Mesendoderm (in vitro differentiated cells): Measurements from ENCODE around the gene AP4M1.

Experiments
- DNase-seq: peaks from one replicate; pipeline ENCODE4 v3.0.0; 2013
- H2AK5ac ChIP-seq: 2 replicates; pipeline ENCODE4 v1.6.1; 2013; ENCODE audit warnings: low read length, inconsistent platforms
- H2BK120ac ChIP-seq: 2 replicates; pipeline ENCODE4 v1.6.1; 2013; ENCODE audit warnings: low read depth, mild to moderate bottlenecking, low read length, moderate library complexity, mixed read lengths
- H2BK15ac ChIP-seq: replicated peaks from 2 replicates; pipeline ENCODE4 v1.6.1; 2013; ENCODE audit warnings: low read depth, mild to moderate bottlenecking, moderate library complexity
- H2BK5ac ChIP-seq: 2 replicates; pipeline ENCODE4 v1.6.1; 2013; ENCODE audit warnings: low read length, inconsistent platforms
- H3K18ac ChIP-seq: 2 replicates; pipeline ENCODE4 v1.6.1; 2013; ENCODE audit warnings: mild to moderate bottlenecking, low read length, mixed read lengths
- H3K23ac ChIP-seq: one replicate; pipeline ENCODE4 v1.6.1; 2013; ENCODE audit warnings: low read length
- H3K27ac ChIP-seq: 2 replicates; pipeline ENCODE4 v1.5.1; 2013; ENCODE audit warnings: low read depth, mild to moderate bottlenecking, inconsistent platforms, low read length, moderate library complexity
- H3K27me3 ChIP-seq: 2 replicates; pipeline ENCODE4 v1.6.1; 2013; ENCODE audit warnings: low read length, control low read depth, mild to moderate bottlenecking, inconsistent platforms; ENCODE audit not compliant: insufficient read depth, poor library complexity
- H3K36me3 ChIP-seq: 2 replicates; pipeline ENCODE4 v1.6.1; 2013; ENCODE audit warnings: low read length, inconsistent platforms; ENCODE audit not compliant: control insufficient read depth, insufficient read depth
- H3K4ac ChIP-seq: one replicate; pipeline ENCODE4 v1.6.1; 2013; ENCODE audit warnings: low read depth, mild to moderate bottlenecking, low read length, moderate library complexity
- H3K4me1 ChIP-seq: 2 replicates; pipeline ENCODE4 v1.6.1; 2013; ENCODE audit warnings: low read depth, low read length, inconsistent platforms; ENCODE audit not compliant: control insufficient read depth
- H3K4me2 ChIP-seq: 2 replicates; pipeline ENCODE4 v1.6.1; 2013; ENCODE audit warnings: low read length
- H3K4me3 ChIP-seq: 2 replicates; pipeline ENCODE4 v1.5.1; 2013; ENCODE audit warnings: mild to moderate bottlenecking, low read length
- H3K56ac ChIP-seq: one replicate; pipeline ENCODE4 v1.6.1; 2013; ENCODE audit warnings: low read length
- H3K79me1 ChIP-seq: 2 replicates; pipeline ENCODE4 v1.6.1; 2013; ENCODE audit warnings: low read length, inconsistent platforms
- H3K79me2 ChIP-seq: 2 replicates; pipeline ENCODE4 v1.6.1; 2013; ENCODE audit warnings: mild to moderate bottlenecking, low read length; ENCODE audit not compliant: control insufficient read depth, insufficient read depth
- H3K9ac ChIP-seq: 2 replicates; pipeline ENCODE4 v1.6.1; 2013; ENCODE audit warnings: low read length, inconsistent platforms
- H4K5ac ChIP-seq: one replicate; pipeline ENCODE4 v1.6.1; 2013; ENCODE audit warnings: low read length
- H4K8ac ChIP-seq: one replicate; pipeline ENCODE4 v1.6.1; 2013; ENCODE audit warnings: low read depth, mild to moderate bottlenecking, control low read depth, low read length, moderate library complexity
- WGBS: extraction: QIAGEN DNeasy Blood & Tissue Kit; methylation state at CpG from one replicate; pipeline ENCODE4 v1.1.7; 2013; ENCODE audit warnings: low lambda C conversion rate, missing lambda C conversion rate; ENCODE audit not compliant: insufficient coverage; ENCODE audit errors: extremely low coverage; 5-methylcytosine and 5-hydroxymethylcytosine counted together

Gene AP4M1

DNA sequence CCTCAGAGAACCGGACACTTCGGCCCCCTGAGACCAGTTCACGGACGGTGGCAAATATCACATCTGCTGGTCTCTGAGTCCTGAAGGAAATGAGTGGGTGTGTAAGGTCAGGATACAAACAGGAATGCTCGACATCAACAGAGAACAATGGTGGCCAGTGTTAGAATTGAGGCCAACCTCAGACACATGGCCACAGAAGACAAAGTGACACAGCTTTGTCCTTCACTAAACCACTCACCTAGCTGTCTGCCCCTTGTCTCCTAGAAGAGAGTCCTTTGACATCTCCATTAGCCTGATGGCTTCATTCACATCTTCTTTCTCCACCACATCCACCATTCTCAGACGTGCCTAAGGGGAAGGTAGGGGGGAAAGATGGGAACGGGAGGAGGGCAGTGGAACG lies 8.4 kb upstream of the AP4M1 start:
- peaks cover 31% of the 10 kb centered on the region for H3K36me3 ChIP-seq
- peaks cover 15% of the 10 kb centered on the region for H3K79me2 ChIP-seq
- H3K9ac ChIP-seq = no peak overlapping the region
- H3K79me1 ChIP-seq = peaks cover 12% of the 10 kb centered on the region
- no peak overlapping the region for H2BK15ac ChIP-seq
- no peak for DNase-seq
- no peaks in the 10 kb centered on the region for H3K4me1 ChIP-seq
- H3K4me2 ChIP-seq = no peak overlapping the region
- no peak overlapping the region for H3K18ac ChIP-seq
- H4K5ac ChIP-seq = no peak overlapping the region
- no peak overlapping the region for H3K4ac ChIP-seq
- no peak overlapping the region for H2BK5ac ChIP-seq
- no peak overlapping the region for H3K4me3 ChIP-seq
- H3K23ac ChIP-seq = no peak overlapping the region
- no peak overlapping the region for H2AK5ac ChIP-seq
- H3K56ac ChIP-seq = no peak overlapping the region
- WGBS = no CpG with 5 or more reads among the region's 8 CpGs
- H3K27ac ChIP-seq = no peak overlapping the region
- H2BK120ac ChIP-seq = no peak overlapping the region
- no peaks in the 10 kb centered on the region for H3K27me3 ChIP-seq
- H4K8ac ChIP-seq = no peak overlapping the region

DNA sequence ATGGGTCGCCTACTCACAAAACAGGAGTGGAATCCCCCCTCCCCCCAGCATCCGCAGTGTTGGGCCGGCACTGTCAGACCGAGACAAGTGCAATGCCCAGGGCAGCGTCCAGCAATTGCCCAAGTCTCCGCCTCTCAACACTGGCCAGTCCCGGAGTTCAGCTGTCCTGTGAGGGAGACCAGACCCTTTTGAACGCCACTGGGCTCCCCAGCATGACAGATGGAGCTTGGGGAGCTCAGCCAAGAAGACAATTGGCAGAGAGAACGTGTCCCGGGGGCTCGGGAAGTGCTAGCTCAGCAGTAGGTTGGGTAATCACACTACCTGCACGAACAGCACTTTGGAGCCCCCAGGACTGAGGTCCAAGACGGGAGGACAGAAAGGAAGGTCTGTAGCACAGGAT lies 7.9 kb upstream of the AP4M1 start:
- no peak overlapping the region for H3K4me2 ChIP-seq
- peaks cover 19% of the 10 kb centered on the region for H3K79me2 ChIP-seq
- H3K27me3 ChIP-seq = no peaks in the 10 kb centered on the region
- H4K8ac ChIP-seq = no peak overlapping the region
- no peak overlapping the region for H3K4me3 ChIP-seq
- H3K4ac ChIP-seq = no peak overlapping the region
- no peak overlapping the region for H3K9ac ChIP-seq
- H3K4me1 ChIP-seq = no peaks in the 10 kb centered on the region
- no peak overlapping the region for H3K18ac ChIP-seq
- DNase-seq = no peak
- H2BK5ac ChIP-seq = no peak overlapping the region
- H3K56ac ChIP-seq = no peak overlapping the region
- WGBS = no CpG with 5 or more reads among the region's 13 CpGs
- peaks cover 35% of the 10 kb centered on the region for H3K36me3 ChIP-seq
- H3K79me1 ChIP-seq = peaks cover 17% of the 10 kb centered on the region
- H2AK5ac ChIP-seq = no peak overlapping the region
- no peak overlapping the region for H3K23ac ChIP-seq
- H3K27ac ChIP-seq = no peak overlapping the region
- H2BK15ac ChIP-seq = no peak overlapping the region
- no peak overlapping the region for H2BK120ac ChIP-seq
- H4K5ac ChIP-seq = no peak overlapping the region

DNA sequence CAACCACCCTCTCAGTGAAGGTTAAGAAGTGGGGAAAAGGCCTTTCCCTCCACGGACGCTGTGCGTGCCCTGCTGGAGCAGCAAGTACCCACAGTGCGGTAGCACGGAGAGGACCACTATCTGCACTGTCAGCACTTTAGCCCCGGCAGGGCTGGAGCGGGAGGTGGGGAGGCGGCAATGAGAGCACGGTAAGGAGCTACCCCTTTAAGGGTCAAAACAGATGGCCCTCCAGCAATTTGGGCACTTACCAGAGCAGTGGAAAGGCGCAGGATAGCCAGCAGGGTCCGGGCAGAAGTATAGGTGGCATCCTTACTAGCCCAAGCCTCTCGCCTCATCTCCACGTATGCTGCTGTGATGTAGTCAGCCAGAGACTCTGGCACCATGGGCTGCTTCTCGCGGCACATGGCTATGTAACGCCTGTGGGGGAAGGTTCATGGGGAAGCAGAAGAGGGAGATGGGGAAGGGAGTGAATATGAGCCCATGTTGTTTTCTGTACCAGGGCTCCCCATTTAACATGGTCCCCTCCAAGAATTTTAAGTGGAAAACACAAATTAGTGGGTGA lies 7.4 kb upstream of the AP4M1 start:
- H3K4me3 ChIP-seq = no peak overlapping the region
- H3K4ac ChIP-seq = no peak overlapping the region
- H2BK5ac ChIP-seq = no peak overlapping the region
- WGBS = no CpG with 5 or more reads among the region's 16 CpGs
- H3K56ac ChIP-seq = no peak overlapping the region
- H3K23ac ChIP-seq = no peak overlapping the region
- no peak overlapping the region for H3K18ac ChIP-seq
- no peaks in the 10 kb centered on the region for H3K27me3 ChIP-seq
- no peak overlapping the region for H4K8ac ChIP-seq
- no peaks in the 10 kb centered on the region for H3K4me1 ChIP-seq
- H2BK120ac ChIP-seq = no peak overlapping the region
- no peak overlapping the region for H4K5ac ChIP-seq
- H3K36me3 ChIP-seq = peaks cover 40% of the 10 kb centered on the region
- no peak overlapping the region for H3K27ac ChIP-seq
- no peak overlapping the region for H2AK5ac ChIP-seq
- H3K4me2 ChIP-seq = no peak overlapping the region
- H3K79me1 ChIP-seq = peaks cover 21% of the 10 kb centered on the region
- H2BK15ac ChIP-seq = no peak overlapping the region
- peaks cover 24% of the 10 kb centered on the region for H3K79me2 ChIP-seq
- H3K9ac ChIP-seq = no peak overlapping the region
- DNase-seq = no peak

DNA sequence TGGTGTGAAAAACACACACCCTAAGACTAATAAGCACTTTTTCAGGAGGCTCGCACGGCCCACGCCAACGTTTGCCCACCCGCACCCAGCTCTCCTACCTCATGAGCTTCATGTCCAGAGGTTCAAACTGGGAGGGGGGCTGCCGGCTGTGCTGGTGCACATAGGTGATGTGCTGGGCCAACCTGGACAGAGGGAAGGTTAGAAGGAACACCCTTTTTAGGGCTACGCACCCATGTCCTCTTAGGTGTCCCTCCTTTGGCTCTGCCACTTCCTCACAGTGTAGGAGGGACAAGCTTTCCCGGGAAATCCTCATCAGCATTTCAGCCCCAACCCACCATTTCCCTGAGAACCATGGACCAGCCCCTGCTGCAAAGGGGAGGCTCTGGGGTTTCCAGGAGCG lies 6.2 kb upstream of the AP4M1 start:
- Histone ChIP-seq H4K8ac (no peak overlapping the region), H2BK15ac (no peak overlapping the region)
- no CpG with 5 or more reads among the region's 9 CpGs for WGBS

DNA sequence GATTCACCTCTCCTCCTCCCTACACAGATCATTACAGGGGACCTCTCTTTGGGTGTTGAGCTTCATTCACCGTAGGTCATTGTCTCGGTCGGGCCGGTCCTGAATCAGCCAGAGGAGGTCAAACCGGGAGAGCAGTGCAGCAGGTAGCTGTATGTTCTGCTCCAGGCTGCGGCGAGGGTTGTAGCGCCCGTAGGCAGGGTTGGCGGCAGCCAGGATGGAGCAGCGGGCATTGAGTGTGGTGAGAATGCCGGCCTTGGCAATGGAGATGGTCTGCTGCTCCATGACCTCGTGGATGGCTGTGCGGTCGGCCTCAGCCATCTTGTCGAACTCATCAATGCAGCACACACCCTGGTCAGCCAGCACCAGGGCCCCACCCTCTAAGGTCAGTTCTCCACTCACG lies 5.7 kb upstream of the AP4M1 start:
- Histone ChIP-seq H3K56ac (no peak overlapping the region), H3K23ac (no peak overlapping the region), H3K27ac (no peak overlapping the region), H4K8ac (no peak overlapping the region), H2BK5ac (no peak overlapping the region), H3K4me1 (peaks cover 5% of the 10 kb centered on the region), H2BK120ac (no peak overlapping the region), H2BK15ac (no peak overlapping the region), H3K4ac (no peak overlapping the region), H4K5ac (no peak overlapping the region), H3K4me2 (no peak overlapping the region), H3K36me3 (peaks cover 47% of the 10 kb centered on the region), H3K79me2 (peaks cover 37% of the 10 kb centered on the region), H3K9ac (no peak overlapping the region), H3K18ac (no peak overlapping the region), H3K79me1 (peaks cover 24% of the 10 kb centered on the region), H3K4me3 (no peak overlapping the region), H3K27me3 (no peaks in the 10 kb centered on the region), H2AK5ac (no peak overlapping the region)
- DNase-seq = no peak
- WGBS = no CpG with 5 or more reads among the region's 17 CpGs

More for the DNA sequence above, 6.2 kb upstream of the AP4M1 start:
- H3K4me3 ChIP-seq = no peak overlapping the region
- H3K79me2 ChIP-seq = peaks cover 35% of the 10 kb centered on the region
- H3K23ac ChIP-seq = no peak overlapping the region
- no peak overlapping the region for H3K4ac ChIP-seq
- no peak overlapping the region for H2BK120ac ChIP-seq
- no peak for DNase-seq
- no peak overlapping the region for H2BK5ac ChIP-seq
- H2AK5ac ChIP-seq = no peak overlapping the region
- no peak overlapping the region for H3K27ac ChIP-seq
- H3K9ac ChIP-seq = no peak overlapping the region
- H3K18ac ChIP-seq = no peak overlapping the region
- no peak overlapping the region for H4K5ac ChIP-seq
- no peak overlapping the region for H3K56ac ChIP-seq
- peaks cover 24% of the 10 kb centered on the region for H3K79me1 ChIP-seq
- no peak overlapping the region for H3K4me2 ChIP-seq
- peaks cover 5% of the 10 kb centered on the region for H3K4me1 ChIP-seq
- peaks cover 47% of the 10 kb centered on the region for H3K36me3 ChIP-seq
- no peaks in the 10 kb centered on the region for H3K27me3 ChIP-seq

DNA sequence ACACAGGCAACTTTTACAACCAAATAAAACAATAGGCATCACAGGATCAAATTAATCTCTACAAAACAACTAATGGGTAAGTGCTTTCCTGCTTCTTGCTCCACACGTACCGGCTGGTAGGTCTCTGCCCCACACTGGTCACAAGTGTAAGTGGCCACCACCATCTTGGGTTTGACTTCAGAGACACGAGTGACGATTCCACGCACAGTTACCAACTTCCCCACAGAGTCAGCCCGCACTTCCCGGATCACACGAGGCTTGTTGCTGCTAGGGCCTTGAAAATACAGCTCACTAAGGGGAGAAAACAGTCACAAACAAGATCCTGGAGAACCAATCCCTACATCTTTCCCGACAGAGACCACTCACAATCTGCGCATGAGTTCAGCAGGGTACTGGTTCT lies 2.5 kb upstream of the AP4M1 start:
- H2BK120ac ChIP-seq = no peak overlapping the region
- H4K8ac ChIP-seq = no peak overlapping the region
- no peak overlapping the region for H3K4me3 ChIP-seq
- peaks cover 43% of the 10 kb centered on the region for H3K36me3 ChIP-seq
- peaks cover 5% of the 10 kb centered on the region for H3K4me1 ChIP-seq
- H2AK5ac ChIP-seq = no peak overlapping the region
- peak overlapping the region; percentile 83 for H3K56ac ChIP-seq
- no peak overlapping the region for H2BK15ac ChIP-seq
- H3K18ac ChIP-seq = no peak overlapping the region
- WGBS = no CpG with 5 or more reads among the region's 10 CpGs
- H3K9ac ChIP-seq = peak overlapping the region; percentile 84
- H3K27ac ChIP-seq = no peak overlapping the region
- H2BK5ac ChIP-seq = no peak overlapping the region
- no peak for DNase-seq
- no peaks in the 10 kb centered on the region for H3K27me3 ChIP-seq
- H3K4ac ChIP-seq = no peak overlapping the region
- peaks cover 43% of the 10 kb centered on the region for H3K79me2 ChIP-seq
- H4K5ac ChIP-seq = no peak overlapping the region
- H3K79me1 ChIP-seq = peaks cover 27% of the 10 kb centered on the region
- no peak overlapping the region for H3K4me2 ChIP-seq
- H3K23ac ChIP-seq = no peak overlapping the region
